Skeletal muscle tissue (tissue), 4 donors: Measurements from ENCODE around the gene RBM47. TPM values are rescaled to one million over a fixed set of nuclear protein-coding genes. Genes with fewer than 3 reads are reported as not detected.
"Not testable (repeated sequence)": the region's sequence is repeated elsewhere in the genome, so short reads cannot be mapped to it uniquely, and the experiment has no call there.

Experiments used
- H3K27ac ChIP-seq: one replicate; pipeline ENCODE4 v1.7.0; 2013; ENCODE audit warnings: mild to moderate bottlenecking, low read depth, low read length, inconsistent platforms
- H3K27me3 ChIP-seq, 3 donors: one replicate each; pipeline ENCODE4 v1.7.0; 2013; ENCODE audit warnings: low read length in 3 of 3; ENCODE audit not compliant: control insufficient read depth in 3 of 3, insufficient read depth in 3 of 3
- H3K36me3 ChIP-seq, 3 donors: one replicate each; pipeline ENCODE4 v1.7.0; 2013; ENCODE audit warnings: low read length in 3 of 3; ENCODE audit not compliant: control insufficient read depth in 3 of 3, insufficient read depth in 3 of 3
- H3K4me1 ChIP-seq, 3 donors: one replicate each; pipeline ENCODE4 v1.7.0; 2013; ENCODE audit warnings: low read length in 3 of 3, mild to moderate bottlenecking in 3 of 3; ENCODE audit not compliant: control insufficient read depth in 3 of 3, insufficient read depth in 3 of 3
- H3K4me3 ChIP-seq, 3 donors: one replicate each; pipeline ENCODE4 v1.7.0; 2013; ENCODE audit warnings: low read length in 3 of 3
- H3K9ac ChIP-seq, 3 donors: one replicate each; pipeline ENCODE4 v1.7.0; 2013; ENCODE audit warnings: low read length in 3 of 3, mild to moderate bottlenecking in 3 of 3, moderate library complexity in 2 of 3, low read depth in 1 of 3
- H3K9me3 ChIP-seq, 3 donors: one replicate each; pipeline ENCODE4 v1.7.0; 2013; ENCODE audit warnings: low read length in 3 of 3; ENCODE audit not compliant: control insufficient read depth in 3 of 3
- total RNA-seq: library from RNA; depleted of rRNA; stranded (reverse); fragments of >200 nt; gene quantifications from one replicate; pipeline ENCODE4 v1.2.3, GENCODE V29; 2014
- donor health status: Osteomylitis.

Gene RBM47
- total RNA-seq, 1 donor from 2014 or later = 2.6 TPM

DNA sequence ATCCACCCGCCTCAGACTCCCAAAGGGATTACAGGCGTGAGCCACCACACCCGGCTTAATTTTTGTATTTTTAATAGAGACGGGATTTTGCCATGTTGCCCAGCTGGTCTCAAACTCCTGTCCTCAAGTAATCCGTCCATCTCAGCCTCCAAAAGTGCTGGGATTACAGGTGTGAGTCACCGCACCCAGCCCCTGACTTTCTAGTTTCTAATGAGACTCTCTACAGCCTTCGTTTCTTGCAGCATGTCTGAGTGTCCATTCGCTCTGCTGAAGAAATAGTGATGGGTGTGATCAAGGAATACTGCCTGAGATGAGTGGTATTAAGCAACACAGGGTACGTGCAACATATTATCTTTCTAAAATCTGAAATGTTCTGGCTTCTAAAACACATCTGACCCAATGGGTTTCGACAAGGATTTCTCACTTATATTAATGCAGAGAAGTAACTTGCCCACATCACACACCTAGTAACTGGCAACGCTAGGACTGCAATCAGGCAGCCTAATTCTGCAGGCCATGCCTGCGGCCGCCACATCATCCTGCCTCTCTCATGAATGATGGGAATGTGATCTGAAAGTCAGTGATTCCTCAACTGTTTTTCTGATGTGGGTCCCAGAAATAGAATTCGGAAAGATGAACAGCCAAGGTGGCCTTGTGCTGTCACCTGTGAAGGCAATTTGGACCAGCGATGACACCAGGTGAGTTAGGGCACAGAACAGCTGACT, 74.3 kb downstream of the RBM47 start:
- no peaks in the 10 kb centered on the region for H3K4me1 ChIP-seq
- H3K27ac ChIP-seq = peak overlapping the region; percentile 30
- H3K36me3 ChIP-seq = no peaks in the 10 kb centered on the region
- H3K27me3 ChIP-seq = no peaks in the 10 kb centered on the region
- H3K4me3 ChIP-seq = no peak overlapping the region
- no peaks in the 10 kb centered on the region for H3K9me3 ChIP-seq
- no peak overlapping the region for H3K9ac ChIP-seq

DNA sequence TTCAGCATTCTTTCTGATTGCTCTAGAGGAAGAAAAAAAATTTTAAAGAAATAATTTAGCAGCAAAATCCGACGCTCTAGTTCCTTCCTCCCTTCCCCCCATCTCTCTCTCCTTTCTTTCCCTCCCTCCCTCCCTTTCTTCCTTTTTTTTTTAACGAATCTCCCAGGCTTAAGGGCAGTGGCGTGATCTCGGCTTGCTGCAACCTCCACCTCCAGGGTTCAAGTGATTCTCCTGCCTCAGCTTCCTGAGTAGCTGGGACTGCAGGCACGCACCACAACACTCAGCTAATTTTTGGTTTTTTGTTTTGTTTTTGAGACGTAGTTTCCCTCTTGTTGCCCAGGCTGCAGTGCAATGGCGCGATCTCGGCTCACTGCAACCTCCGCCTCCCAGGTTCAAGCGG, 75.0 kb downstream of the RBM47 start:
- H3K27me3 ChIP-seq, H3K36me3 ChIP-seq, H3K9ac ChIP-seq, H3K4me3 ChIP-seq, H3K9me3 ChIP-seq, H3K4me1 ChIP-seq: not testable (repeated sequence)
- H3K27ac ChIP-seq = peak overlapping the region; percentile 25

GRCh38 chr4:40553995-40554394, 75.7 kb downstream of the RBM47 start:
- H3K27me3 ChIP-seq = no peaks in the 10 kb centered on the region
- peak overlapping the region; percentile 50 for H3K27ac ChIP-seq
- H3K4me3 ChIP-seq = no peak overlapping the region

DNA sequence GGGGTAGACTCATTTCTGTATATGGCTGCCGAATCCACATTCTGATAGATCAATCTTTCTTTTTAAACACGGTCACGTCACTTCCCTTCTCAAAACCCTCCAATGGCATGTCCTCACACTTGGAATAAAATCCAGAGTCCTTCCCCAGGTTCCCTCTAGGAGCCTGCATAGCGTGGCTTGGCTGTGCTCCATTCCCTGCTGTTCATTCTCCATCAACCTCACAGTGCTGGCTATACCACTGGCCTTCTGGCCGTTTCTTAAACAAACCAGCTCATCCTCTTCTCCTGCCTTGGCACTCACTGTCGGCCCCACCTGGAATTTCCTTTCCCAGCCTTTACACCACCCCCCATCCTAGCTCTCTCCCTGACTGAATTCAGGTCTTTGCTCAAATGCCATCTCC, 77.1 kb downstream of the RBM47 start:
- Histone ChIP-seq H3K9me3 (no peaks in the 10 kb centered on the region), H3K4me1 (no peaks in the 10 kb centered on the region), H3K9ac (no peak overlapping the region), H3K27me3 (no peaks in the 10 kb centered on the region), H3K27ac (no peak overlapping the region), H3K36me3 (no peaks in the 10 kb centered on the region), H3K4me3 (no peak overlapping the region)

More at GRCh38 chr4:40553995-40554394, 75.7 kb downstream of the RBM47 start:
- H3K4me1 ChIP-seq = no peaks in the 10 kb centered on the region
- no peaks in the 10 kb centered on the region for H3K9me3 ChIP-seq
- H3K36me3 ChIP-seq = no peaks in the 10 kb centered on the region
- H3K9ac ChIP-seq = no peak overlapping the region

DNA sequence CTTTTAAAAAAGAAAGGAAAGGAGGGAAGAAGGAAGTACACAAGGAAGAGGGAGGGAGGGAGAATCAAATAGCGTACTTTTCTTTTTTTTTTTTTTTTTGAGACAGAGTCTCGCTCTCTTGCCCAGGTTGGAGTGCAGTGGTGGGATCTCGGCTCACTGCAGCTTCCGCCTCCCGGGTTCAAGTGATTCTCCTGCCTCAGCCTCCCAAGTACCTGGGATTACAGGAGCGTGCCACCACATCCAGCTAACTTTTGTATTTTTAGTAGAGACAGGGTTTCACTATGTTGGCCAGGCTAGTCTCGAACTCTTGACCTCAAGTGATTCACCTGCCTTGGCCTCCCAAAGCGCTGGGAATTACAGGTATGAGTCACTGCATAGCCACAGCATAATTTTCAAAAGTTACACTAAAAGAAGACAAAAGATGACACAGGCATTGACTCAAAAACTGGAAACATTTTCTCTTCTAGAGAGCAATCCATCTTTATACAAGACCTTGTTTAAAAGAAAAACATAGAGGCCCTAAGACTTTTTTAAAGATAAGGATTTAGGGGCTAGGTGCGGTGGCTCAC, 78.0 kb downstream of the RBM47 start:
- H3K4me3 ChIP-seq = peak overlapping the region in 1 of 3 donors; percentile 48
- not testable (repeated sequence) for H3K9me3 ChIP-seq, H3K27me3 ChIP-seq, H3K4me1 ChIP-seq, H3K36me3 ChIP-seq
- peak overlapping the region; percentile 40 for H3K27ac ChIP-seq
- H3K9ac ChIP-seq = peak overlapping the region in 1 of 3 donors; percentile 45

DNA sequence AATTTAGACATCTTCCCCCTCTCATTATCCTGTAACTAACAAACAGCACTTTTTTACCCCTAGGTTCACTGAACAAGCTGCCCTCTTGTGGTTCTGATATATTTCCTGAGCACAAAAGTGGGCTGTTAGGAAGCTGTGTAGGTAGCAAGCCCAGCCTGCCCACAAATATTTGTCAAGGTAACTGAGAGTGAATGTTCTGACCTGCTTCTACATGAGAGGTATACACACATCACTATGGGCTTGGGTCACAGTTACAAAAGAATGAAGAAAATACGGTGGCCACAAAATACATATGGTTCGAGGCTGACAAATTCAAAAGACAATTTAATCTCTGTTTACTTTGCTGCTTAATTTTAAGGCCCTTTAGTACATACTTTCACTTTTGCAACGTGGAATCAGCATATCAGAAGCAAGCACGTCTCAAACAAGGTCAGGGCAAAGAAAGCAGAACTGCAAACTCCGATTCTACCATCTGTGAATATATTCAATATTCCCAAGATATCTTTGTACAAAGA, 78.7 kb downstream of the RBM47 start:
- Histone ChIP-seq H3K27me3 (no peaks in the 10 kb centered on the region), H3K27ac (peak overlapping the region; percentile 40), H3K36me3 (no peaks in the 10 kb centered on the region), H3K4me3 (peak overlapping the region in 2 of 3 donors; percentile 16 to 48), H3K9ac (peak overlapping the region in 2 of 3 donors; percentile 38 to 45), H3K9me3 (no peaks in the 10 kb centered on the region), H3K4me1 (no peaks in the 10 kb centered on the region)

DNA sequence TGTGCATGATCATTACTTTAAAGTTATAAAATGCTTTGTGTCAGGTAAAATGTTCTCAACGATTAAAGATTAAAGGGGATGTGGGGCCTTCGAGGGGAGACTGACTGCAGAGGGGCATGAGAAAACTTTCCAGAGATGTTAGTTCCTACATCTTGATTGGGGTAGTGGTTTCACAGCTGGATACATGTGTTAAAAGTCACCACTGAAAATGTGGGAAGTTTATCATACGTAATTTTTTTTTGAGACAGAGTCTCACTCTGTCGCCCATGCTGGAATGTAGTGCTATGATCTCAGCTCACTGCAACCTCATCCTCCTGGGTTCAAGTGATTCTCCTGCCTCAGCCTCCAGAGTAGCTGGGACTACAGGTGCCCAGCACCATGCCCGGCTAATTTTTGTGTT, 79.5 kb downstream of the RBM47 start:
- Histone ChIP-seq H3K36me3 (no peaks in the 10 kb centered on the region), H3K4me3 (no peak overlapping the region), H3K9ac (no peak overlapping the region), H3K27me3 (no peaks in the 10 kb centered on the region), H3K4me1 (no peaks in the 10 kb centered on the region), H3K27ac (no peak overlapping the region), H3K9me3 (no peaks in the 10 kb centered on the region)

GRCh38 chr4:40548256-40548655, 81.4 kb downstream of the RBM47 start:
- H3K4me1 ChIP-seq = no peaks in the 10 kb centered on the region
- no peak overlapping the region for H3K27ac ChIP-seq

GRCh38 chr4:40547789-40548132, 81.9 kb downstream of the RBM47 start:
- no peak overlapping the region for H3K9ac ChIP-seq
- H3K4me3 ChIP-seq = no peak overlapping the region
- H3K27me3 ChIP-seq = no peaks in the 10 kb centered on the region
- no peaks in the 10 kb centered on the region for H3K36me3 ChIP-seq
- H3K4me1 ChIP-seq = no peaks in the 10 kb centered on the region
- no peak overlapping the region for H3K27ac ChIP-seq
- H3K9me3 ChIP-seq = no peaks in the 10 kb centered on the region

More at GRCh38 chr4:40548256-40548655, 81.4 kb downstream of the RBM47 start:
- Histone ChIP-seq H3K27me3 (no peaks in the 10 kb centered on the region), H3K4me3 (no peak overlapping the region), H3K9ac (no peak overlapping the region), H3K36me3 (no peaks in the 10 kb centered on the region), H3K9me3 (no peaks in the 10 kb centered on the region)

- no peaks in the 10 kb centered on the region for H3K4me1 ChIP-seq
- H3K9me3 ChIP-seq = no peaks in the 10 kb centered on the region
- H3K27ac ChIP-seq = no peak overlapping the region
- no peaks in the 10 kb centered on the region for H3K27me3 ChIP-seq
- H3K36me3 ChIP-seq = no peaks in the 10 kb centered on the region
- no peak overlapping the region for H3K9ac ChIP-seq
- H3K4me3 ChIP-seq = no peak overlapping the region
These were observed 82.5 kb downstream of the RBM47 start for GRCh38 chr4:40546969-40547788.
